Adrenal gland (tissue), 5 donors: Measurements from ENCODE around the gene MARS1.
"Not testable (repeated sequence)": the region's sequence is repeated elsewhere in the genome, so short reads cannot be mapped to it uniquely, and the experiment has no call there.

Source experiments
- CTCF ChIP-seq, 6 experiments: fragments of 450-650 bp in 4 of 6; fragments of 200-600 bp in 2 of 6; sonication (generic) in 1 of 6; IDR thresholded peaks; 1 replicate in 5 of 6; 2 replicates in 1 of 6; pipeline versions ENCODE4 v1.5.1 to v1.8.0; 2016 to 2021; ENCODE audit warnings: antibody characterized with exemption in 6 of 6, mild to moderate bottlenecking in 2 of 6, moderate library complexity in 1 of 6
- POLR2A ChIP-seq, 2 donors: fragments of 450-650 bp; IDR thresholded peaks; one replicate each; pipeline ENCODE4 v1.6.1; 2017; ENCODE audit warnings: antibody characterized with exemption in 2 of 2, mild to moderate bottlenecking in 2 of 2, moderate library complexity in 1 of 2
- donor health status: DM: no; HTN: no; CAD: no.

GRCh38 chr12:57517718-57518117 is 29.9 kb downstream of the MARS1 start:
- TF ChIP-seq POLR2A, CTCF (IDR thresholded peaks at IDR 0.05): not testable (repeated sequence)
